Measurements from ENCODE around the gene LRRC49.

The LRRC49 gene

GRCh38 chr15:71071529-71071928 is 178.9 kb downstream of the LRRC49 start:
- H3K4me3 ChIP-seq (ENCODE audit: low read length) = no peak overlapping the region
- no peak for TF ChIP-seq CTCF (conservative IDR thresholded peaks at IDR 0.05; ENCODE audit: low read length)
- DNase-seq (ENCODE audit: low read depth) = no peak

- no peak for DNase-seq (ENCODE audit: low read depth)
Observed at GRCh38 chr15:71072423-71072822, 179.8 kb downstream of the LRRC49 start.

GRCh38 chr15:71078506-71079207 is 186.0 kb downstream of the LRRC49 start:
- no peak for DNase-seq (ENCODE audit: low read depth)
- TF ChIP-seq CTCF (conservative IDR thresholded peaks at IDR 0.05; ENCODE audit: low read length) = no peak
- no peak overlapping the region for H3K4me3 ChIP-seq (ENCODE audit: low read length)

More at GRCh38 chr15:71072423-71072822, 179.8 kb downstream of the LRRC49 start:
- no peak overlapping the region for H3K4me3 ChIP-seq (ENCODE audit: low read length)
- TF ChIP-seq CTCF (conservative IDR thresholded peaks at IDR 0.05; ENCODE audit: low read length) = no peak

GRCh38 chr15:71079208-71080044 is 186.8 kb downstream of the LRRC49 start:
- H3K4me3 ChIP-seq (ENCODE audit: low read length) = no peak overlapping the region
- DNase-seq (ENCODE audit: low read depth) = peak; percentile 90
- no peak for TF ChIP-seq CTCF (conservative IDR thresholded peaks at IDR 0.05; ENCODE audit: low read length)

- no peak for DNase-seq (ENCODE audit: low read depth)
- no peak overlapping the region for H3K4me3 ChIP-seq (ENCODE audit: low read length)
Observed at GRCh38 chr15:71080166-71080565, 187.5 kb downstream of the LRRC49 start.

GRCh38 chr15:71080705-71081104 is 188.1 kb downstream of the LRRC49 start:
- DNase-seq (ENCODE audit: low read depth) = peak; percentile 95
- no peak overlapping the region for H3K4me3 ChIP-seq (ENCODE audit: low read length)
- no peak for TF ChIP-seq CTCF (conservative IDR thresholded peaks at IDR 0.05; ENCODE audit: low read length)

More at GRCh38 chr15:71080166-71080565, 187.5 kb downstream of the LRRC49 start:
- no peak for TF ChIP-seq CTCF (conservative IDR thresholded peaks at IDR 0.05; ENCODE audit: low read length)

Data from AG10803 (cell line).